IMR-90 (cell line): ENCODE data around the gene VPREB3. TPM values are rescaled to one million over a fixed set of nuclear protein-coding genes. Genes with fewer than 3 reads are reported as not detected.

ENCODE experiments used
- ATAC-seq: fragments of 200-7000 bp; cut with Tn5 transposase; 2 replicates; pipeline ENCODE4 v1.9.1; 2020; ENCODE audit warnings: low read depth, mild to moderate bottlenecking, moderate library complexity
- BruUV-seq: library from RNA; stranded (reverse); fragments of 400-500 nt; replicated peaks from 2 replicates; lab custom pipeline; 2021; lab: Mats Ljungman, UMichigan
- CTCF ChIA-PET: fragments of 300-600 bp; formaldehyde crosslinking; extraction: SDS; loops from one replicate; lab custom pipeline; 2021; ENCODE audit warnings: antibody characterized with exemption; lab: Yijun Ruan, JAX
- POLR2A ChIA-PET: fragments of 300-600 bp; sonication (Branson Sonifier 250); formaldehyde crosslinking; loops from one replicate; lab custom pipeline; 2022; ENCODE audit warnings: antibody characterized with exemption; ENCODE audit not compliant: unreplicated experiment; lab: Charles Lee
- DNase-seq: peaks from one replicate; pipeline ENCODE4 v3.0.0; 2013
- H2AFZ ChIP-seq: replicated peaks from 2 replicates; pipeline ENCODE3; 2013; ENCODE audit warnings: low read length, mild to moderate bottlenecking; ENCODE audit not compliant: poor library complexity
- H2AK5ac ChIP-seq: 2 replicates; pipeline ENCODE4 v1.6.1; 2013; ENCODE audit warnings: low read depth, low read length, inconsistent platforms
- H2AK9ac ChIP-seq: replicated peaks from 2 replicates; pipeline ENCODE3; 2013; ENCODE audit warnings: mild to moderate bottlenecking, low read depth, low read length, moderate library complexity; ENCODE audit not compliant: poor library complexity
- H2BK120ac ChIP-seq: 2 replicates; pipeline ENCODE4 v1.6.1; 2013; ENCODE audit warnings: low read depth, low read length, inconsistent platforms
- H2BK15ac ChIP-seq: 3 replicates; pipeline ENCODE4 v1.6.1; 2013; ENCODE audit warnings: low read depth, low read length, inconsistent platforms
- H2BK20ac ChIP-seq: 2 replicates; pipeline ENCODE4 v1.6.1; 2013; ENCODE audit warnings: low read depth, mild to moderate bottlenecking, inconsistent platforms, low read length, moderate library complexity
- H2BK5ac ChIP-seq: 2 replicates; pipeline ENCODE4 v1.6.1; 2013; ENCODE audit warnings: mild to moderate bottlenecking, low read depth, low read length, inconsistent platforms; ENCODE audit not compliant: poor library complexity, severe bottlenecking
- H3K14ac ChIP-seq: replicated peaks from 2 replicates; pipeline ENCODE4 v1.6.1; 2013; ENCODE audit warnings: low read depth, low read length, inconsistent platforms
- H3K18ac ChIP-seq: 2 replicates; pipeline ENCODE4 v1.6.1; 2013; ENCODE audit warnings: low read depth, low read length, control low read depth
- H3K23ac ChIP-seq: 2 replicates; pipeline ENCODE4 v1.6.1; 2013; ENCODE audit warnings: low read depth, low read length, inconsistent platforms
- H3K27ac ChIP-seq: 2 replicates; pipeline ENCODE4 v1.5.1; 2013; ENCODE audit warnings: mild to moderate bottlenecking, control low read depth, low read length; ENCODE audit not compliant: insufficient read depth
- H3K27me3 ChIP-seq: 2 replicates; pipeline ENCODE4 v1.6.1; 2013; ENCODE audit warnings: low read length; ENCODE audit not compliant: control insufficient read depth, insufficient read depth
- H3K36me3 ChIP-seq: 2 replicates; pipeline ENCODE4 v1.6.1; 2013; ENCODE audit warnings: low read length, mixed read lengths; ENCODE audit not compliant: control insufficient read depth, insufficient read depth
- H3K4ac ChIP-seq: 2 replicates; pipeline ENCODE4 v1.6.1; 2013; ENCODE audit warnings: low read depth, low read length, inconsistent platforms
- H3K4me1 ChIP-seq: 2 replicates; pipeline ENCODE4 v1.6.1; 2013; ENCODE audit warnings: low read length, mixed read lengths; ENCODE audit not compliant: control insufficient read depth, insufficient read depth
- H3K4me2 ChIP-seq: 2 replicates; pipeline ENCODE4 v1.6.1; 2013; ENCODE audit warnings: low read depth, mild to moderate bottlenecking, control low read depth, low read length, moderate library complexity
- H3K4me3 ChIP-seq: 2 replicates; pipeline ENCODE4 v1.5.1; 2013; ENCODE audit warnings: low read depth, mild to moderate bottlenecking, control low read depth, low read length, moderate library complexity; ENCODE audit not compliant: insufficient read depth
- H3K56ac ChIP-seq: 2 replicates; pipeline ENCODE4 v1.6.1; 2013; ENCODE audit warnings: low read length, inconsistent platforms; ENCODE audit not compliant: insufficient read depth; ENCODE audit errors: extremely low read depth
- H3K79me1 ChIP-seq, 2 experiments: 2 replicates each; pipeline ENCODE4 v1.6.1; 2013; ENCODE audit warnings: low read length in 2 of 2, inconsistent platforms in 1 of 2, low read depth in 1 of 2
- H3K9ac ChIP-seq: 2 replicates; pipeline ENCODE4 v1.6.1; 2013; ENCODE audit warnings: low read depth, low read length, control low read depth
- H3K9me1 ChIP-seq: 2 replicates; pipeline ENCODE4 v1.6.1; 2013; ENCODE audit warnings: low read length, inconsistent platforms; ENCODE audit not compliant: insufficient read depth
- H3K9me3 ChIP-seq: 2 replicates; pipeline ENCODE4 v1.6.1; 2013; ENCODE audit warnings: low read length; ENCODE audit not compliant: control insufficient read depth, insufficient read depth
- H4K20me1 ChIP-seq: 2 replicates; pipeline ENCODE4 v1.6.1; 2013; ENCODE audit warnings: low read length, inconsistent platforms; ENCODE audit not compliant: insufficient read depth
- H4K5ac ChIP-seq: 2 replicates; pipeline ENCODE4 v1.6.1; 2013; ENCODE audit warnings: mild to moderate bottlenecking, low read depth, low read length, control low read depth
- H4K8ac ChIP-seq, 2 experiments: 2 replicates each; pipeline ENCODE4 v1.6.1; 2013; ENCODE audit warnings: low read depth in 2 of 2, low read length in 2 of 2, control low read depth in 1 of 2, inconsistent platforms in 1 of 2
- H4K91ac ChIP-seq: 2 replicates; pipeline ENCODE4 v1.6.1; 2013; ENCODE audit warnings: low read depth, low read length, inconsistent platforms; ENCODE audit not compliant: insufficient read depth
- BHLHE40 ChIP-seq: fragments of 150-350 bp; IDR thresholded peaks from 2 replicates; pipeline ENCODE4 v1.6.1; 2016; ENCODE audit warnings: mild to moderate bottlenecking, low read depth, low read length
- CEBPB ChIP-seq: IDR thresholded peaks from 2 replicates; pipeline ENCODE4 v1.6.1; 2012; ENCODE audit warnings: low read depth, low read length, improper control_type of control experiment
- CHD1 ChIP-seq: IDR thresholded peaks from 2 replicates; pipeline ENCODE4 v1.6.1; 2012; ENCODE audit warnings: low read depth, low read length, improper control_type of control experiment
- FOS ChIP-seq: fragments of 150-350 bp; IDR thresholded peaks from 2 replicates; pipeline ENCODE4 v1.6.1; 2016; ENCODE audit warnings: low read depth, low read length
- MAFK ChIP-seq: IDR thresholded peaks from 2 replicates; pipeline ENCODE4 v1.6.1; 2012; ENCODE audit warnings: low read depth, low read length, improper control_type of control experiment
- MAZ ChIP-seq: IDR thresholded peaks from 2 replicates; pipeline ENCODE4 v1.6.1; 2012; ENCODE audit warnings: low read depth, mild to moderate bottlenecking, low read length, improper control_type of control experiment, moderate library complexity, borderline replicate concordance
- MXI1 ChIP-seq: IDR thresholded peaks from 2 replicates; pipeline ENCODE4 v1.6.1; 2012; ENCODE audit warnings: low read depth, mild to moderate bottlenecking, low read length, moderate library complexity, borderline replicate concordance
- NFE2L2 ChIP-seq: fragments of 150-350 bp; IDR thresholded peaks from 2 replicates; pipeline ENCODE4 v1.6.1; 2016; ENCODE audit warnings: low read depth, mild to moderate bottlenecking, low read length
- POLR2A ChIP-seq: IDR thresholded peaks from 2 replicates; pipeline ENCODE4 v1.6.1; 2012; ENCODE audit warnings: mild to moderate bottlenecking, low read depth, low read length
- RAD21 ChIP-seq: IDR thresholded peaks from 2 replicates; pipeline ENCODE4 v1.6.1; 2012; ENCODE audit warnings: low read length, improper control_type of control experiment
- RCOR1 ChIP-seq: IDR thresholded peaks from 2 replicates; pipeline ENCODE4 v1.6.1; 2012; ENCODE audit warnings: mild to moderate bottlenecking, low read length, improper control_type of control experiment; ENCODE audit not compliant: insufficient replicate concordance
- RFX5 ChIP-seq: IDR thresholded peaks from 2 replicates; pipeline ENCODE4 v1.8.0; 2012; ENCODE audit warnings: low read depth, mild to moderate bottlenecking, low read length, moderate library complexity
- SMC3 ChIP-seq: fragments of 150-350 bp; IDR thresholded peaks from 2 replicates; pipeline ENCODE4 v1.6.1; 2016; ENCODE audit warnings: low read depth, mild to moderate bottlenecking, antibody characterized with exemption, low read length, moderate library complexity
- USF2 ChIP-seq: fragments of 150-350 bp; IDR thresholded peaks from 2 replicates; pipeline ENCODE4 v1.6.1; 2017; ENCODE audit warnings: mild to moderate bottlenecking, antibody characterized with exemption, low read length, low read depth
- WGBS, 2 experiments: methylation state at CpG; one replicate each; pipeline versions ENCODE4 v1.1.5 to v1.1.7; 2013; ENCODE audit warnings: missing lambda C conversion rate in 2 of 2; ENCODE audit not compliant: insufficient read length in 1 of 2; ENCODE audit errors: extremely low coverage in 2 of 2; 5-methylcytosine and 5-hydroxymethylcytosine counted together
- dilution Hi-C: fragments of 300-500 bp; cut with HindIII; formaldehyde crosslinking; loops from one replicate; pipeline ENCODE4 v1.14.3; 2018; ENCODE audit warnings: low sequenced_read_pairs; ENCODE audit not compliant: unreplicated experiment
- in situ Hi-C: fragments of 300-500 bp; cut with MboI; formaldehyde crosslinking; loops from 3 replicates; pipeline ENCODE4 v1.14.3; 2019; ENCODE audit warnings: low sequenced_read_pairs, inconsistent platforms, mixed read lengths
- intact Hi-C: fragments of 100-400 bp; cut with micrococcal nuclease; formaldehyde crosslinking; loops from 2 replicates; pipeline ENCODE4 v1.10.0; 2022
- polyA plus RNA-seq, 3 experiments: library from polyadenylated mRNA; depleted of rRNA; stranded (reverse); fragments of >200 nt; gene quantifications; 2 replicates each; pipeline ENCODE4 v1.2.3, GENCODE V29; 2012; ENCODE audit warnings: low replicate concordance in 1 of 3
- total RNA-seq: library from RNA; depleted of rRNA; stranded (reverse); fragments of >200 nt; gene quantifications from 2 replicates; pipeline ENCODE4 v1.2.3, GENCODE V29; 2012
- TF ChIP-seq, protein P1 (sequence below): fragments of 150-350 bp; IDR thresholded peaks from 2 replicates; pipeline ENCODE4 v1.6.1; 2016; ENCODE audit warnings: low read depth, mild to moderate bottlenecking, low read length, moderate library complexity, borderline replicate concordance
- TF ChIP-seq, protein P2 (sequence below): conservative IDR thresholded peaks from 2 replicates; pipeline ENCODE4 v1.5.1; 2012; ENCODE audit warnings: mild to moderate bottlenecking, low read depth, low read length, improper control_type of control experiment

The VPREB3 gene
- total and polyA plus RNA-seq, 2 of the 4 experiments (the other 2 are of a cell fraction) = not detected

DNA sequence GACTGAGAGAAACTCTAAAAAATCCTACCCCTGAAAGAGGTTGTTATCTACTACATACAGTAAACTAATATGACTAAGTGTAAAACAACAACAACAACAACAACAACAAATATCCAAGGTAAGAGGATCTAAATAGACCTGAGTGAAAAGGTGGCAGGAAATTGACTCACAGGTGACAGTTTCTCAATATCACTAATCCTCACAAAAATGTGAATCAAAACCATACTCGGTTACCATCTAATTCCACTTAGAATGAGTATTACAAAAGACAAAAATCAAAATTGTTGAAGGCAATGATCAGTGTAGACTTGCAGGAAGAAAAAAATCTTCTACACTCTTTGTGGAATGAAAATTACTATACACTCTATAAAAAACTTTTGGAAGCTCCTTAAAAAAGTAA lies 46.0 kb downstream of the VPREB3 start:
- CTCF ChIA-PET = no interaction called here
- H3K4me2 ChIP-seq = no peak overlapping the region
- H3K4me1 ChIP-seq = no peaks in the 10 kb centered on the region; the same call in 1 of the 2 replicates
- intact Hi-C loops (no loop called here), in situ Hi-C loops (no loop called here), dilution Hi-C loops (no loop called here)
- H3K79me1 ChIP-seq = peaks cover 23 to 29% of the 10 kb centered on the region in 2 experiments
- no peaks in the 10 kb centered on the region for H4K20me1 ChIP-seq
- no peaks in the 10 kb centered on the region for H3K27me3 ChIP-seq
- H3K36me3 ChIP-seq = peaks cover 40% of the 10 kb centered on the region
- H3K56ac ChIP-seq = no peak overlapping the region
- no peak overlapping the region for H3K4me3 ChIP-seq
- DNase-seq = no peak
- no peak for TF ChIP-seq MAFK
- no peak for TF ChIP-seq CHD1
- TF ChIP-seq USF2 = no peak
- no peak for TF ChIP-seq RFX5
- no peak for TF ChIP-seq RAD21
- TF ChIP-seq FOS = no peak
- TF ChIP-seq BHLHE40 = no peak
- no peak for TF ChIP-seq RCOR1
- no peak for TF ChIP-seq CEBPB
- TF ChIP-seq SMC3 = no peak
- TF ChIP-seq POLR2A = no peak
- no peak for TF ChIP-seq MAZ
- no peak for TF ChIP-seq NFE2L2
- TF ChIP-seq, protein P1, sequence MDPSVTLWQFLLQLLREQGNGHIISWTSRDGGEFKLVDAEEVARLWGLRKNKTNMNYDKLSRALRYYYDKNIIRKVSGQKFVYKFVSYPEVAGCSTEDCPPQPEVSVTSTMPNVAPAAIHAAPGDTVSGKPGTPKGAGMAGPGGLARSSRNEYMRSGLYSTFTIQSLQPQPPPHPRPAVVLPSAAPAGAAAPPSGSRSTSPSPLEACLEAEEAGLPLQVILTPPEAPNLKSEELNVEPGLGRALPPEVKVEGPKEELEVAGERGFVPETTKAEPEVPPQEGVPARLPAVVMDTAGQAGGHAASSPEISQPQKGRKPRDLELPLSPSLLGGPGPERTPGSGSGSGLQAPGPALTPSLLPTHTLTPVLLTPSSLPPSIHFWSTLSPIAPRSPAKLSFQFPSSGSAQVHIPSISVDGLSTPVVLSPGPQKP = no peak
- TF ChIP-seq MXI1 = no peak
- TF ChIP-seq, protein P2, sequence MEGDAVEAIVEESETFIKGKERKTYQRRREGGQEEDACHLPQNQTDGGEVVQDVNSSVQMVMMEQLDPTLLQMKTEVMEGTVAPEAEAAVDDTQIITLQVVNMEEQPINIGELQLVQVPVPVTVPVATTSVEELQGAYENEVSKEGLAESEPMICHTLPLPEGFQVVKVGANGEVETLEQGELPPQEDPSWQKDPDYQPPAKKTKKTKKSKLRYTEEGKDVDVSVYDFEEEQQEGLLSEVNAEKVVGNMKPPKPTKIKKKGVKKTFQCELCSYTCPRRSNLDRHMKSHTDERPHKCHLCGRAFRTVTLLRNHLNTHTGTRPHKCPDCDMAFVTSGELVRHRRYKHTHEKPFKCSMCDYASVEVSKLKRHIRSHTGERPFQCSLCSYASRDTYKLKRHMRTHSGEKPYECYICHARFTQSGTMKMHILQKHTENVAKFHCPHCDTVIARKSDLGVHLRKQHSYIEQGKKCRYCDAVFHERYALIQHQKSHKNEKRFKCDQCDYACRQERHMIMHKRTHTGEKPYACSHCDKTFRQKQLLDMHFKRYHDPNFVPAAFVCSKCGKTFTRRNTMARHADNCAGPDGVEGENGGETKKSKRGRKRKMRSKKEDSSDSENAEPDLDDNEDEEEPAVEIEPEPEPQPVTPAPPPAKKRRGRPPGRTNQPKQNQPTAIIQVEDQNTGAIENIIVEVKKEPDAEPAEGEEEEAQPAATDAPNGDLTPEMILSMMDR = no peak
- ATAC-seq = no peak
- H2AFZ ChIP-seq = no peak overlapping the region
- BruUV-seq = no TSS peak
- no peak overlapping the region for H2BK120ac ChIP-seq
- no peak overlapping the region for H3K14ac ChIP-seq
- H3K9me1 ChIP-seq = peaks cover 10% of the 10 kb centered on the region; the same call in 1 of the 2 replicates
- no peak overlapping the region for H2BK15ac ChIP-seq
- no peak overlapping the region for H3K9ac ChIP-seq
- no peak overlapping the region for H4K5ac ChIP-seq
- H2AK5ac ChIP-seq = no peak overlapping the region
- no peak overlapping the region for H2BK5ac ChIP-seq
- H2AK9ac ChIP-seq = no peak overlapping the region
- H2BK20ac ChIP-seq = no peak overlapping the region
- no CpG with 5 or more reads among the region's 1 CpG for WGBS, 2 experiments
- no peak overlapping the region for H3K18ac ChIP-seq
- H3K27ac ChIP-seq = no peak overlapping the region
- H4K91ac ChIP-seq = no peak overlapping the region
- POLR2A ChIA-PET = no interaction called here
- H4K8ac ChIP-seq = no peak overlapping the region
- H3K4ac ChIP-seq = no peak overlapping the region
- H3K9me3 ChIP-seq = no peaks in the 10 kb centered on the region
- H3K23ac ChIP-seq = no peak overlapping the region
